Upper lobe of right lung (tissue), 1 donor: ENCODE measurements around the gene SLC9A8. TPM values are rescaled to one million over a fixed set of nuclear protein-coding genes. Genes with fewer than 3 reads are reported as not detected.
A peak's percentile ranks its signal among the peaks of the same experiment; 100 is the strongest.
"Not testable (repeated sequence)": the region's sequence is repeated elsewhere in the genome, so short reads cannot be mapped to it uniquely, and the experiment has no call there.

Source experiments
- ATAC-seq: fragments of 200-7000 bp; cut with Tn5 transposase; one replicate; pipeline ENCODE4 v1.9.1; 2020; ENCODE audit warnings: mild to moderate bottlenecking, moderate library complexity
- DNase-seq: peaks from one replicate; pipeline ENCODE4 v3.0.0-alpha.2; 2020
- H3K27ac ChIP-seq: fragments of 200-600 bp; one replicate; pipeline ENCODE4 v1.8.0; 2022
- H3K27me3 ChIP-seq: fragments of 200-600 bp; one replicate; pipeline ENCODE4 v1.8.0; 2022; ENCODE audit warnings: mild to moderate bottlenecking
- H3K36me3 ChIP-seq: fragments of 200-600 bp; one replicate; pipeline ENCODE4 v1.8.0; 2022
- H3K4me1 ChIP-seq: fragments of 200-600 bp; one replicate; pipeline ENCODE4 v1.8.0; 2022
- H3K4me3 ChIP-seq: fragments of 200-600 bp; one replicate; pipeline ENCODE4 v1.8.0; 2022; ENCODE audit warnings: mild to moderate bottlenecking
- H3K9me3 ChIP-seq: fragments of 200-600 bp; one replicate; pipeline ENCODE4 v1.8.0; 2022
- intact Hi-C: fragments of 100-400 bp; cut with DNase I; formaldehyde crosslinking; loops from one replicate; pipeline ENCODE4 v1.11.0; 2022
- total RNA-seq: library from RNA; stranded (reverse); fragmentation: NEBNext Ultra II Directional; extraction: Animal tissue kit (Norgen Biotek cat#: 25700); gene quantifications from one replicate; pipeline ENCODE4 v1.2.1, GENCODE V29; 2021
- TF ChIP-seq, protein P1 (sequence below): fragments of 200-600 bp; IDR thresholded peaks from one replicate; pipeline ENCODE4 v1.8.0; 2022; ENCODE audit warnings: antibody characterized with exemption
- donor health status: DM: no; HTN: yes; CAD: no; lungs with severe emphysema.

SLC9A8 gene
- total RNA-seq, 1 donor from 2014 or later: 15.0 TPM

- no peaks in the 10 kb centered on the region for H3K27me3 ChIP-seq
- peak; percentile 8 for ATAC-seq
Measured at GRCh38 chr20:49893242-49894072, 80.8 kb downstream of the SLC9A8 start.

DNA sequence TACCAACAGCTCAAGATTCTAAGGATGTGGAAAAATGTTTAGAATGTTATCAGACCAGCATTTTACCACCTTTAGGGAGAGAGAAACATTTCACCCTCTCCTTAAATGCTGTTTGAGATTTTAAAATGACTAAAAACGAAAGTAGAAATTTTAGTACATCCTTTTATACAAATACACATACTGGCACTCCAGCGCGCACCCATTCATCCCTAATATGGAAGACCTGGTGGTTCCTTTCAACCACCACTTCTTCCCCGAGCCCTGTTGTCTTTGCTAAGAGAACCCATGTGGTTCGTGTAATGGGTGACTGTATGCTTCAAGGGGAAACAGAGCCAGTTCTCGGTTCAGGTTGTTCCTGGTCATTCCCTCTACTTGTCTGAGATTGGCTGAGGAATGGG, 81.4 kb downstream of the SLC9A8 start:
- Histone ChIP-seq H3K36me3 (no peaks in the 10 kb centered on the region), H3K9me3 (no peaks in the 10 kb centered on the region), H3K27ac (peak overlapping the region; percentile 42), H3K27me3 (no peaks in the 10 kb centered on the region), H3K4me3 (peak overlapping the region; percentile 19), H3K4me1 (peaks cover 53% of the 10 kb centered on the region)
- intact Hi-C loops: no loop called here
- TF ChIP-seq, protein P1, sequence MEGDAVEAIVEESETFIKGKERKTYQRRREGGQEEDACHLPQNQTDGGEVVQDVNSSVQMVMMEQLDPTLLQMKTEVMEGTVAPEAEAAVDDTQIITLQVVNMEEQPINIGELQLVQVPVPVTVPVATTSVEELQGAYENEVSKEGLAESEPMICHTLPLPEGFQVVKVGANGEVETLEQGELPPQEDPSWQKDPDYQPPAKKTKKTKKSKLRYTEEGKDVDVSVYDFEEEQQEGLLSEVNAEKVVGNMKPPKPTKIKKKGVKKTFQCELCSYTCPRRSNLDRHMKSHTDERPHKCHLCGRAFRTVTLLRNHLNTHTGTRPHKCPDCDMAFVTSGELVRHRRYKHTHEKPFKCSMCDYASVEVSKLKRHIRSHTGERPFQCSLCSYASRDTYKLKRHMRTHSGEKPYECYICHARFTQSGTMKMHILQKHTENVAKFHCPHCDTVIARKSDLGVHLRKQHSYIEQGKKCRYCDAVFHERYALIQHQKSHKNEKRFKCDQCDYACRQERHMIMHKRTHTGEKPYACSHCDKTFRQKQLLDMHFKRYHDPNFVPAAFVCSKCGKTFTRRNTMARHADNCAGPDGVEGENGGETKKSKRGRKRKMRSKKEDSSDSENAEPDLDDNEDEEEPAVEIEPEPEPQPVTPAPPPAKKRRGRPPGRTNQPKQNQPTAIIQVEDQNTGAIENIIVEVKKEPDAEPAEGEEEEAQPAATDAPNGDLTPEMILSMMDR: no peak
- DNase-seq: no peak
- peak; percentile 6 for ATAC-seq

More at GRCh38 chr20:49893242-49894072, 80.8 kb downstream of the SLC9A8 start:
- H3K4me1 ChIP-seq: peaks cover 59% of the 10 kb centered on the region
- no peak for DNase-seq
- peak overlapping the region; percentile 19 for H3K4me3 ChIP-seq
- peak overlapping the region; percentile 42 for H3K27ac ChIP-seq
- intact Hi-C loops: no loop called here
- TF ChIP-seq, protein P1: no peak
- H3K36me3 ChIP-seq: no peaks in the 10 kb centered on the region
- no peaks in the 10 kb centered on the region for H3K9me3 ChIP-seq

GRCh38 chr20:49895474-49896093, 83.0 kb downstream of the SLC9A8 start:
- intact Hi-C loops, H3K9me3 ChIP-seq, DNase-seq, H3K4me3 ChIP-seq, H3K27me3 ChIP-seq, ATAC-seq, H3K36me3 ChIP-seq: not testable (repeated sequence)
- H3K27ac ChIP-seq: peak overlapping the region; percentile 26
- peaks cover 38% of the 10 kb centered on the region for H3K4me1 ChIP-seq

DNA sequence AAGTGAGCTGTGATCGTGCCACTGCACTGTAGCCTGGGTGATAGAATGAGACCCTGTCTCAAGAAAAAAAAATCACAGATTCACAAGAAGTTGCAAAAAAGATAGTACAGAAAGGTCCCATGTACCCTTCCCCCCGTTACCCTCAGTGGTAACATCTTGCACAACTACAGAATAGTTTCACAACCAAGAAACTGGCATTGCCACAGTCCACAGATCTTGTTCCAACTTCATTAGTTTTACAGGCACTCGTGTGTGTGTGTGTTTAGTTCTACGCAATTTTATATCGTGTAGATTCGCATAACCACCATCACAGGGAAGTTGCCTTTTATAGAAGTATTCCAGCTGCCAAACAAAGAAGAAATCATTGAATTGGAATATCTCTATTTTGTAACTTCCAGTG, 83.6 kb downstream of the SLC9A8 start:
- intact Hi-C loops: no loop called here
- peaks cover 32% of the 10 kb centered on the region for H3K4me1 ChIP-seq
- H3K27me3 ChIP-seq: no peaks in the 10 kb centered on the region
- H3K36me3 ChIP-seq: no peaks in the 10 kb centered on the region
- no peak overlapping the region for H3K4me3 ChIP-seq
- H3K27ac ChIP-seq: peak overlapping the region; percentile 26
- no peaks in the 10 kb centered on the region for H3K9me3 ChIP-seq
- TF ChIP-seq, protein P1: no peak
- ATAC-seq (peak; percentile 72), DNase-seq (no peak)

- Histone ChIP-seq H3K4me3 (no peak overlapping the region), H3K27ac (no peak overlapping the region), H3K4me1 (peaks cover 13% of the 10 kb centered on the region), H3K36me3 (peaks cover 15% of the 10 kb centered on the region), H3K27me3 (no peaks in the 10 kb centered on the region), H3K9me3 (no peaks in the 10 kb centered on the region)
- ATAC-seq (no peak), DNase-seq (no peak)
- TF ChIP-seq, protein P1: no peak
- intact Hi-C loops: no loop called here
Measured at GRCh38 chr20:49899541-49900383, 87.1 kb downstream of the SLC9A8 start.
